Measurements from ENCODE around the gene NR0B2. TPM values are rescaled to one million over a fixed set of nuclear protein-coding genes. Genes with fewer than 3 reads are reported as not detected.
"Not testable (repeated sequence)": the region's sequence is repeated elsewhere in the genome, so short reads cannot be mapped to it uniquely, and the experiment has no call there.

NR0B2 gene
- total and polyA plus RNA-seq, 5 donors = 4.2 to 9.6 (median 7.1) TPM

DNA sequence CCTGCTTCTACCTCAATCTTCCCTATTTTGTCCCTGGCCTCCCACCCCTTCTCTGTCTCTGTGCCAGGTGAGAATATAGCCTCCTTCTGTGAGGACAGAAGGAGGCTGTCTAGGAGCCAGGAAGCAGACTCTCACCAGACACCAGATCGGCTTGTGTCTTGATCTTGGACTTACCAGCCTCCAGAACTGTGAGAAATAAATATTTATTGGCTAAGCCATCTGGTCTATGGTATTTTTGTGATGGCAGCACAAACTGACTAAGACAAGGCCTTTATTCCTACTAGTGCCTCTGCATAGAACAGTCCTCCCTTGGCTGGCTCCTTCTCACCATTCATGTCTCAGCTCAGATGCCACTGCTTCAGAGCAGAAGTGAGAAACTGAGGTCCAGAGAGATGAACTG, 25.5 kb downstream of the NR0B2 start:
- H3K9me3 ChIP-seq (ENCODE audit: control insufficient read depth, low read length) = no peaks in the 10 kb centered on the region
- ATAC-seq (no peak), DNase-seq (no peak)
- WGBS = 94% methylated on average over 1 of the region's 1 CpG
- H3K27me3 ChIP-seq (ENCODE audit: control insufficient read depth, insufficient read depth) = no peaks in the 10 kb centered on the region
- intact Hi-C loops (cut with DNase I) = no loop called here
- no peaks in the 10 kb centered on the region for H3K4me1 ChIP-seq (ENCODE audit: control insufficient read depth, insufficient read depth, low read length)
- H3K27ac ChIP-seq (ENCODE audit: low read length) = no peak overlapping the region
- no peak overlapping the region for H3K4me3 ChIP-seq (ENCODE audit: low read length)

DNA sequence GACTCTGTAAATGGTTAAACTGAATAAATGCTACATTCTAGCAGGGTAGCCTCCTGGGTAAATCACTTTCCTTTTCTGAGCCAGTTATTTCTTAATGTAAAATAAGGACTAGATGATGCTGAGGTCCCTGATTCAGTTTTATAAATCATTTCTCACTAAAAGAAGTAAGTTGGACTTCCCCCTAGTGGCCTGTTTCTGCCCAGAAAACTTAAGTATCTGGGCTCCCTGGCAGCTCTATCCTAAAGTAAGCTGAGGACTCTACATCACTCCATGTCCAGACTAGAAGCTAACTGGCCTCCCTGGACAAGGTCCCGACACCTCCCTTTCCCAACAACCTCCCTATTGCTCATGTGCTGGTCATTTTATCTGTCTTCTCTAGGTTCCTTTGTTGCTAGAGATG, 26.6 kb downstream of the NR0B2 start:
- 81% methylated on average over 1 of the region's 1 CpG for WGBS
- ATAC-seq (no peak), DNase-seq (no peak)
- H3K4me1 ChIP-seq (ENCODE audit: control insufficient read depth, insufficient read depth, low read length) = no peaks in the 10 kb centered on the region
- no peak overlapping the region for H3K4me3 ChIP-seq (ENCODE audit: low read length)
- H3K9me3 ChIP-seq (ENCODE audit: control insufficient read depth, low read length) = no peaks in the 10 kb centered on the region
- intact Hi-C loops (cut with DNase I) = no loop called here
- H3K27ac ChIP-seq (ENCODE audit: low read length) = no peak overlapping the region
- H3K27me3 ChIP-seq (ENCODE audit: control insufficient read depth, insufficient read depth) = no peaks in the 10 kb centered on the region

GRCh38 chr1:26882696-26883463, 30.9 kb downstream of the NR0B2 start:
- Histone ChIP-seq H3K4me3 (ENCODE audit: low read length) (no peak overlapping the region), H3K4me1 (ENCODE audit: control insufficient read depth, insufficient read depth, low read length) (no peaks in the 10 kb centered on the region), H3K9me3 (ENCODE audit: control insufficient read depth, low read length) (no peaks in the 10 kb centered on the region), H3K27me3 (ENCODE audit: control insufficient read depth, insufficient read depth) (no peaks in the 10 kb centered on the region), H3K27ac (ENCODE audit: low read length) (no peak overlapping the region)
- DNase-seq (no peak), ATAC-seq (no peak)
- WGBS = 87% methylated on average over 5 of the region's 5 CpGs
- intact Hi-C loops (cut with DNase I) = no loop called here

DNA sequence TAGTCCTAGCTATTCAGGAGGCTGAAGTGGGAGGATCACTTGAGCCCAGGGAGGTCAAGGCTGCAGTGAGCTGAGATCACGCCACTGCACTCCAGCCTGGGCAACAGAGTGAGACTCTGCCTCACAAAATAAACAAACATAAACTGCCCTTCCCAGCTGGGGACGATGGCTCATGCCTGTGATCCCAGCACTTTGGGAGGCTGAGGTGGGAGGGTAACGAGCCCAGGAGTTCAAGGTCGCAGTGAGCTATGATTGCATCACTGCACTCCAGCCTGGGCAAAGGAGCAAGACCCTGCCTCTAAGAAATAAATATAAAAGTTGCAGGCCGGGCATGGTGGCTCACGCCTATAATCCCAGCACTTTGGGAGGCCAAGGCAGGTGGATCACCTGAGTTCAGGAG, 32.2 kb downstream of the NR0B2 start:
- H3K9me3 ChIP-seq (ENCODE audit: control insufficient read depth, low read length); intact Hi-C loops (cut with DNase I); H3K27me3 ChIP-seq (ENCODE audit: control insufficient read depth, insufficient read depth); ATAC-seq; H3K4me3 ChIP-seq (ENCODE audit: low read length); H3K4me1 ChIP-seq (ENCODE audit: control insufficient read depth, insufficient read depth, low read length); DNase-seq; H3K27ac ChIP-seq (ENCODE audit: low read length): not testable (repeated sequence)
- WGBS = 90% methylated on average over 6 of the region's 6 CpGs

- no peak overlapping the region for H3K4me3 ChIP-seq (ENCODE audit: low read length)
- no peak for ATAC-seq
- intact Hi-C loops (cut with DNase I) = loop anchor here (5.0 to 10.0 kb wide), 3 partner anchors 65 to 275 kb away; no protein-coding TSS in a partner anchor
- H3K4me1 ChIP-seq (ENCODE audit: control insufficient read depth, insufficient read depth, low read length) = no peaks in the 10 kb centered on the region
- DNase-seq = no peak
- no peaks in the 10 kb centered on the region for H3K27me3 ChIP-seq (ENCODE audit: control insufficient read depth, insufficient read depth)
- 93% methylated on average over 4 of the region's 4 CpGs for WGBS
- H3K9me3 ChIP-seq (ENCODE audit: control insufficient read depth, low read length) = no peaks in the 10 kb centered on the region
- no peak overlapping the region for H3K27ac ChIP-seq (ENCODE audit: low read length)
Measured at GRCh38 chr1:26879793-26880192, 34.0 kb downstream of the NR0B2 start.

- Histone ChIP-seq H3K4me1 (ENCODE audit: control insufficient read depth, insufficient read depth, low read length) (no peaks in the 10 kb centered on the region), H3K4me3 (ENCODE audit: low read length) (no peak overlapping the region), H3K27me3 (ENCODE audit: control insufficient read depth, insufficient read depth) (no peaks in the 10 kb centered on the region), H3K9me3 (ENCODE audit: control insufficient read depth, low read length) (no peaks in the 10 kb centered on the region), H3K27ac (ENCODE audit: low read length) (peak overlapping the region; percentile 40)
- no peak for DNase-seq
- intact Hi-C loops (cut with DNase I) = loop anchor here (5.0 to 10.0 kb wide), 3 partner anchors 63 to 273 kb away; no protein-coding TSS in a partner anchor
- 79% methylated on average over 2 of the region's 2 CpGs for WGBS
- no peak for ATAC-seq
Measured at GRCh38 chr1:26877326-26877725, 36.4 kb downstream of the NR0B2 start.

GRCh38 chr1:26874896-26875295, 38.9 kb downstream of the NR0B2 start:
- Histone ChIP-seq H3K27me3 (ENCODE audit: control insufficient read depth, insufficient read depth) (no peaks in the 10 kb centered on the region), H3K4me1 (ENCODE audit: control insufficient read depth, insufficient read depth, low read length) (no peaks in the 10 kb centered on the region), H3K9me3 (ENCODE audit: control insufficient read depth, low read length) (no peaks in the 10 kb centered on the region), H3K4me3 (ENCODE audit: low read length) (no peak overlapping the region), H3K27ac (ENCODE audit: low read length) (no peak overlapping the region)
- DNase-seq (no peak), ATAC-seq (no peak)
- whole genome bisulfite sequencing = 60% methylated on average over 4 of the region's 4 CpGs
- intact Hi-C loops (cut with DNase I) = loop anchor here (5.0 to 10.0 kb wide), 4 partner anchors 60 to 273 kb away; no protein-coding TSS in a partner anchor

DNA sequence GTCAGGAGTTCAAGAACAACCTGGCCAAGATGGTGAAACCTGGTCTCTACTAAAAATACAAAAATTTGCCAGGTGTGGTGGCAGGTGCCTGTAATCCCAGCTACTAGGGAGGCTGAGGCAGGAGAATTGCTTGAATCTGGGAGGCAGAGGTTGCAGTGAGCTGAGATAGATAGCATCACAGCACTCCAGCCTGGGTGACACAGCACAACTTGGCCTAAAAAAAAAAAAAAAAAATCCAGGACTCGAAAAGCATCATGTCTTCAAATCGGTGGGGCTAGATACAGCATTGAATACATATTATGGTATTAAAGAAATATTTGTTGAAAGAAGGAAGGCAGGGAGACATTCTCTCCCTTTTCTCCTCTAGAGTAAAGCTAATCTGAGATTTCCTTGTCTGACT, 40.7 kb downstream of the NR0B2 start:
- WGBS = 75% methylated on average over 2 of the region's 2 CpGs
- H3K9me3 ChIP-seq (ENCODE audit: control insufficient read depth, low read length) = not testable (repeated sequence)

DNA sequence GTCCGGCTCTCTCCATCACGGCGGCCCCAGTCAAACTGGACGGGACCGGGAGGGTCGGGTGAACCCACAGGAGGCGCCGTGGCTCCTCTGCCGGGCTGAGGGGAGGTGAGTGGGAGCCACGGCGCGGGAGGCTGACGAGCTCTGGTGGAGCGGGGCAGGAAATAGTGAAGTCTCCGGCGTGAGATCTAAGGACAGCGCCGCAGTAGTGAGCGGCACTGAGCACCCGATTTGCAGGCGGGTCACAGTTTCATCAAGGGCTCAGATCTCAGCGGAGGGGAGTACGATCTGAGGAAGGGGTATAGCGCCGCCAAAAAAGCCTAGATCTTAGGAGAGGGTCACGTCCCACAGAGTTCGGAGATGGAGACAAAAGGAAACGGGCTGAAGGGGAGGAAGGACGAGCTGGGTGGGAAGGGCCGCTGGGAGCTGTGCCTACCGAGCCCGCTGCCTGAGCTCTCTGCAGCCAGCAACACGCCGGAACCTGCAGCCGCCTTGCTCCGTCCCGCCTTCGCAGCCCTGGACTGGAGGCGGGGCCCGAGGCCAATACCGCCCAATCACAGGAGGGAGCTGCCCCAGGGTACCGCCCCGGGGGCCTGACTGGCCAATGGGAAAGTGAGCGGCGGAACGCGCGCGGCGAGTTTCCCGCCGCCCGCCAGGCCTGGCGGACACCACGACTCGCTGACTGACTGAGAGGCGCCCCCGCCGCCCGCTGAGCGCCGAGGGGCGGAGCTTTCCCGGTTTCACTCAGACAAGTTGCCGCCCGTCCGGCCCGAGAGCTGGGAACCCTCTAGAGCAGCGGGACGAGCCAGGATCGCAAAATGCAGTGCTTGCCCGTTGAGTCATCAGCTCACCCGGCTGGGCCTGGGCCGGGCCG, 48.9 kb downstream of the NR0B2 start:
- Histone ChIP-seq H3K9me3 (ENCODE audit: control insufficient read depth, low read length) (no peaks in the 10 kb centered on the region), H3K4me3 (ENCODE audit: low read length) (peak overlapping the region; percentile 58), H3K27ac (ENCODE audit: low read length) (peak overlapping the region; percentile 100), H3K4me1 (ENCODE audit: control insufficient read depth, insufficient read depth, low read length) (peaks cover 2% of the 10 kb centered on the region), H3K27me3 (ENCODE audit: control insufficient read depth, insufficient read depth) (no peaks in the 10 kb centered on the region)
- under 1% methylated on average over 75 of the region's 75 CpGs for WGBS
- peak; percentile 99 for ATAC-seq
- intact Hi-C loops (cut with DNase I) = no loop called here
- peak; percentile 99 for DNase-seq

More for the DNA sequence above, 40.7 kb downstream of the NR0B2 start:
- H3K4me3 ChIP-seq (ENCODE audit: low read length); ATAC-seq; H3K4me1 ChIP-seq (ENCODE audit: control insufficient read depth, insufficient read depth, low read length); DNase-seq; H3K27ac ChIP-seq (ENCODE audit: low read length); H3K27me3 ChIP-seq (ENCODE audit: control insufficient read depth, insufficient read depth): not testable (repeated sequence)
- intact Hi-C loops (cut with DNase I) = loop anchor here (5.0 to 10.0 kb wide), 3 partner anchors 58 to 271 kb away; no protein-coding TSS in a partner anchor

GRCh38 chr1:26863685-26864077, 50.1 kb downstream of the NR0B2 start:
- Histone ChIP-seq H3K9me3 (ENCODE audit: control insufficient read depth, low read length) (no peaks in the 10 kb centered on the region), H3K4me1 (ENCODE audit: control insufficient read depth, insufficient read depth, low read length) (peaks cover 2% of the 10 kb centered on the region), H3K27ac (ENCODE audit: low read length) (no peak overlapping the region), H3K27me3 (ENCODE audit: control insufficient read depth, insufficient read depth) (no peaks in the 10 kb centered on the region), H3K4me3 (ENCODE audit: low read length) (no peak overlapping the region)
- ATAC-seq (no peak), DNase-seq (no peak)
- intact Hi-C loops (cut with DNase I) = no loop called here
- 65% methylated on average over 20 of the region's 20 CpGs for WGBS
